Measurements from ENCODE around the gene HIRA. TPM values are rescaled to one million over a fixed set of nuclear protein-coding genes. Genes with fewer than 3 reads are reported as not detected.

HIRA gene
- total RNA-seq, 1 donor from 2014 or later, result 13.7 TPM

GRCh38 chr22:19407649-19408606 lies 23.6 kb downstream of the HIRA start:
- no peak for DNase-seq (ENCODE audit: low spot score)

- no peak for DNase-seq (ENCODE audit: low spot score)
Measured at GRCh38 chr22:19406846-19407245, 24.7 kb downstream of the HIRA start.

GRCh38 chr22:19406281-19406811 lies 25.2 kb downstream of the HIRA start:
- DNase-seq (ENCODE audit: low spot score), result no peak

GRCh38 chr22:19405652-19406051 lies 25.9 kb downstream of the HIRA start:
- no peak for DNase-seq (ENCODE audit: low spot score)

- DNase-seq (ENCODE audit: low spot score), result no peak
Measured at GRCh38 chr22:19405133-19405532, 26.4 kb downstream of the HIRA start.

GRCh38 chr22:19404676-19405075 lies 26.9 kb downstream of the HIRA start:
- DNase-seq (ENCODE audit: low spot score), result no peak

- DNase-seq (ENCODE audit: low spot score), result no peak
Measured at GRCh38 chr22:19402642-19403191, 28.8 kb downstream of the HIRA start.

GRCh38 chr22:19401483-19401882 lies 30.1 kb downstream of the HIRA start:
- DNase-seq (ENCODE audit: low spot score), result no peak

- no peak for DNase-seq (ENCODE audit: low spot score)
Measured at GRCh38 chr22:19400881-19401280, 30.7 kb downstream of the HIRA start.

GRCh38 chr22:19398652-19399051 lies 32.9 kb downstream of the HIRA start:
- no peak for DNase-seq (ENCODE audit: low spot score)

GRCh38 chr22:19398206-19398605 lies 33.3 kb downstream of the HIRA start:
- peak; percentile 5 for DNase-seq (ENCODE audit: low spot score)

GRCh38 chr22:19397734-19398104 lies 33.8 kb downstream of the HIRA start:
- peak; percentile 14 for DNase-seq (ENCODE audit: low spot score)

GRCh38 chr22:19396934-19397733 lies 34.4 kb downstream of the HIRA start:
- no peak for DNase-seq (ENCODE audit: low spot score)

GRCh38 chr22:19396561-19396933 lies 35.0 kb downstream of the HIRA start:
- DNase-seq (ENCODE audit: low spot score), result no peak

- DNase-seq (ENCODE audit: low spot score), result no peak
Measured at GRCh38 chr22:19395276-19395675, 36.3 kb downstream of the HIRA start.

- DNase-seq (ENCODE audit: low spot score), result no peak
Measured at GRCh38 chr22:19394274-19395050, 37.1 kb downstream of the HIRA start.

- DNase-seq (ENCODE audit: low spot score), result no peak
Measured at GRCh38 chr22:19393704-19394103, 37.8 kb downstream of the HIRA start.

- DNase-seq (ENCODE audit: low spot score), result no peak
Measured at GRCh38 chr22:19387575-19387974, 44.0 kb downstream of the HIRA start.

- no peak for DNase-seq (ENCODE audit: low spot score)
Measured at GRCh38 chr22:19387038-19387437, 44.5 kb downstream of the HIRA start.

GRCh38 chr22:19386248-19386647 lies 45.3 kb downstream of the HIRA start:
- no peak for DNase-seq (ENCODE audit: low spot score)

GRCh38 chr22:19385221-19385906 lies 46.2 kb downstream of the HIRA start:
- DNase-seq (ENCODE audit: low spot score), result no peak

All from umbilical cord (tissue), 2 donors.